HG03097 (cell line): ENCODE results near the gene COL16A1.
A peak's percentile ranks its signal among the peaks of the same experiment; 100 is the strongest.

Experiments
- ATAC-seq: cut with Tn5 transposase; IDR thresholded peaks from one replicate; pipeline ENCODE4 v1.9.1; 2021; ENCODE audit not compliant: unreplicated experiment, low FRiP score

The COL16A1 gene

DNA sequence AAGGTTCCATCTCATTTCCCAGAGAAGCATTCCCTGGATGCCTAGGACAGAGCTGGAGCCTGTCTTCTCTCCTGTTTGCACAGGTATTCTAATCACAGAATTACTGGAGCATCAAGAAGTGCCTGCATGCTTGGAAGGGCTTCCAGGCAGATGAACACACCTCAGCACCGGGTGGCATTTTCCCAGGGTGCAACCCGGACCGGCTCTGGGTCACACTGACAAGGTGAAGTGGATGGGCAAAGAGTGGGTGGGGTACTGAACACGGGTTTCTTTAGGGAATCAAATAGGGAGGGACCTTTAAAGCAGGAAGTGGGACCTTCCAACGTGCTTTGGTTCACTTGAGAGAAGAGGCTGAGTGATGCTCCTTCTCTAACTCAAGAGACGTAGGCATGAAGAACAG, 52.1 kb downstream of the COL16A1 start:
- ATAC-seq: no peak

DNA sequence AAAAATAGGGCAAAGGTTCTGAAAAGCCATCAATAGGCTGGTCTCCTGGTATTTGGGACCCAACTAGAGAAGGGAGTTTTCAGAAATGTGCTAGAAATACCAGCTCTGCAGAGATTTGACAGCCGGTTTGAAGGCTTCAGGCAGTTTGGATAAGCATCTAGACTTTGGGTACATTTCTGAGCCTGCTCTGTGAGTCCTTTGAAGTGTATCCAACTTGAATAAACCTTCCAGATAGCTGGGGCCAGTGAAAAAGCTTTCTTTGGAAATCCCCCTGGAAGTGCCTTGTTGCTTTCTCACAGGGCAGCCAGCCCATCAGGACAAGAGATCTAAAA, 52.8 kb downstream of the COL16A1 start:
- ATAC-seq: no peak

- ATAC-seq: no peak
Measured at GRCh38 chr1:31650161-31651088, 53.4 kb downstream of the COL16A1 start.

GRCh38 chr1:31648641-31649357, 55.0 kb downstream of the COL16A1 start:
- no peak for ATAC-seq

DNA sequence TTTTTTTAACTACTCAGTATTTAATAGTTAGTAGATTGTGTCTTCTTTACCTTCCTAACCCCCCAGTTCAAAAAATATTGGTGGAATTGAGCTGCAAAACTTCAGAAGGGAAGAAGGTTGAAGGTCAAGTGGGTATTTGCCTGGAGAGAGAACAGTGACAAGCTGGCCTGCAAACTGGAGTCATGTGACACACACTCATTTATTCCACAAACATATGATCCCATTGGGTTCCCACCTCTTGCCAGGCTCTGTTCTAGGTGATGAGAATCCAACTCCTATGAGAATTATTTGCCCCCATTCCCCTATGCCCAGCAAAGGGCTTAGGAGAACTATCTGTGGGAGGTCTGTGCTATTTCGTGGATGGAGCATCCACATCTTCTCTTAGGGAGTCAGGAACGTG, 55.6 kb downstream of the COL16A1 start:
- ATAC-seq: no peak

DNA sequence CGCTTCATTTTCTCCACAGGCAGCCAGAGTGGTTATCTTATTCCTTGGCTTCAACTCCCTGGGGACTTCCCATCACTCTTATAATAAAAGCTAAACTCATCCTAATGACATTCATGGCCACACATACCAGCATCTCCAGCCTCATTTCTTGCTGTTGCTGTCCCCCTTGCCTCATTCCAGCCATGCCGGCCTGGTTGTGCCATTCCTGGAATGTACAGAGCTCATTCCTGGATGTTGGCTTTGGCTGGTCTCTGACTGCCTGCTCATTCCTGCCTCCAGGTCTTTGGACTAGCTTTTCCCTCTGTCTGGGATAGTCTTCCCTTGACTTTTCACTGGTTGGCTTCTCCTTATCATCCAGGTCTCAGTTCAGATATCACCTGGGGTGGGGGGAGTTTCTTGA, 56.7 kb downstream of the COL16A1 start:
- no peak for ATAC-seq

DNA sequence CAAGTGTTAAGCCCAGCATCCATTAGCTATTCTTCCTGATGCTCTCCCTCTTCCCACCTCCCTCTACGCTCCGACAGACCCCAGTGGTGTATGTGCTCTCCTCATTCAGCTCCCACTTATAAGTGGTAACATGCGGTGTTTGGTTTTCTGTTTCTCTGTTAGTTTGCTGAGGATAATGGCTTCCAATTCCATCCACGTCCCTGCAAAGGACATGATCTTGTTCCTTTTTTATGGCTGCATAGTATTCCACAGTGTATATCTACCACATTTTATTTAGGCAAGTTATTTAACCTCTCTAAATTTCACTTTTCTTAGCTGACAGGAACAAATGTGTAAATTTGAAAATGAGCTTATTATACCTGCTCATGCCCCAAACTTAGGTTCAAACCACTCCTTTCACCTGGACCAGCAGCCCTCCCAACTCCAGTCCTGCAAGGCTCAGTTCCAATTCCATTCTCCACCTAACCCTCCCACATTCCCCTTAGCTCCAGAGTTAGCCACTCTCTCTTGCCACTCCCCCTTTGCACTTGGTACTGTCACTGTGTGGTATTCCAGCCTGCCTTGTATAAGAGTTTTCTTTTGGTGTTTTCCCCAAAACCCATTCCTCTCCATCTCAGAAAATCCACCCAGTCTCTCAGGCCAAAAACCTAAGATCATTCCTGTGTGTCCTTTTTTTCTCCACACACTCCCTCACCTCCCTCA, 57.4 kb downstream of the COL16A1 start:
- ATAC-seq: no peak

DNA sequence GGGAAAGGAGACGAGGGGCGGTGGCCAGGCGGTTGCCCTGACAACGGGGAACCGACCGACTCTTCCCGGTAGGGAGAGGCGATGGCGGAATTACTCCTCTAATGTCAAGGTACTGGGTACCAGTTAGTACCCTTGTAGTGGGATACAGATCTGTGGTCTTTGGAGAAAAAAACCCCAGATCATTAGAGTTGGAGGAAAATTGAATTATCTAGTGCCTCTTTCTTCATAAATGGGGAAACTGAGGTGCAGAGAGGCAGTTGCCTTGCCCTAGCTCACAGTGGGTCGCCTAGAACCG, 58.6 kb downstream of the COL16A1 start:
- ATAC-seq: no peak

DNA sequence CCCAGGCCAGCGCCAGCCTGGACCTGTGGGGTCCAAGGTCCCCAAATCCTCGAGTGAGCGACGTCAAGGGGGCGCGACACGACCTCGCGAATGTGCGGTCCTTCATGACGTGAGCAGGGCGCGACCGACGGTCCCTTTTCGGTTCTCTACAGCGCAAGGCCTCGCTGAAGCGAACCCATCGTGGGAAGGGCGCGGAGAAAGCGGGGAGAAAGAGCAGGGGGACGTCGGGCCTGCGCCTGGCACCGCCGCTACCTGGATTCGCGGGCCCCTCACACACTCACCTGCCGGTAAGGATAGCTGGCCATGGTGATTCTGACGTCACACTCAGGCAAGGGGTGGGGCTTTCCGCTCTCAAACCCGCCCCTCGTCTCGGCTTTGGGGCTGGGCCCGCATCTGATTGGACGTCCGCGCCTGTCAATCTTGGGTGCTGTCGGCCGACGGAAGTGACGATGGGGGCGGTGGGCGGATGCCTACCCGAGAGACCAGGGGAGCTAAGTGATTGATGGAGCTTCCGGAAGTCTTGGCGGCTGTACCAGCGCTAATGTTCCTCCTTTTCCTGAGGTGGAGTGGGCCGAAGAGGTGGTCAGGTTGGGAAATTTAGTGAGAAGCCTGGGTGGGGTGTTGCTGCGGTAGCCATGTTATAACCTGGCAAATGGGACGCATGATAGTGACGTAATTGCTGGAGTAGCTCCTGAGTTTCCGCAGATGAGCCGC, 59.1 kb downstream of the COL16A1 start, which contains the start of gene PEF1:
TSS of gene PEF1 (minus strand) at position 317 of the 714 bp plus-strand sequence. CDS start at position 305, 12 bp downstream.
- ATAC-seq: peak; percentile 88

GRCh38 chr1:31643976-31644559, 59.7 kb downstream of the COL16A1 start:
- ATAC-seq: no peak

GRCh38 chr1:31642897-31643296, 60.9 kb downstream of the COL16A1 start:
- ATAC-seq: no peak

GRCh38 chr1:31642366-31642765, 61.5 kb downstream of the COL16A1 start:
- ATAC-seq: no peak

- ATAC-seq: no peak
Measured at GRCh38 chr1:31640964-31641363, 62.9 kb downstream of the COL16A1 start.

- no peak for ATAC-seq
Measured at GRCh38 chr1:31640179-31640578, 63.6 kb downstream of the COL16A1 start.

DNA sequence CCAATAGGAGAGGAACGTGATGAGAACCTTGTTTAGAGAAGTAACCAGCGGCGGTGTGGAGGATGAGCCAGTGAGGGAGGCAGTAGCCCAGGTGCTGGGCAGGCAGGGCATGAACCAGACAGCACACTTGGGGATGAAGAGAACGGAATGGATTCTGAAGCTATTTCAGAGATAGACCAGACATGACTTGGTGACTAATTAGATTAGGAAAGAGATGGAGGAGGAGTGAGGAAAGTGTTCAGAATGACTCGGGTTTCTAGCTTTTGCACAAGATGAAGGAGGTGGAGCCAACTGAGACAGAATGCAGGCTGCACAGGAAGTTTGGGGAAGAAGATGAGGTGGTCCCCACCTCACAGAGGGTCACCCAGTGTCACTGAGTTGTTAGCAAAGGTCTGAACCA, 64.3 kb downstream of the COL16A1 start:
- no peak for ATAC-seq

DNA sequence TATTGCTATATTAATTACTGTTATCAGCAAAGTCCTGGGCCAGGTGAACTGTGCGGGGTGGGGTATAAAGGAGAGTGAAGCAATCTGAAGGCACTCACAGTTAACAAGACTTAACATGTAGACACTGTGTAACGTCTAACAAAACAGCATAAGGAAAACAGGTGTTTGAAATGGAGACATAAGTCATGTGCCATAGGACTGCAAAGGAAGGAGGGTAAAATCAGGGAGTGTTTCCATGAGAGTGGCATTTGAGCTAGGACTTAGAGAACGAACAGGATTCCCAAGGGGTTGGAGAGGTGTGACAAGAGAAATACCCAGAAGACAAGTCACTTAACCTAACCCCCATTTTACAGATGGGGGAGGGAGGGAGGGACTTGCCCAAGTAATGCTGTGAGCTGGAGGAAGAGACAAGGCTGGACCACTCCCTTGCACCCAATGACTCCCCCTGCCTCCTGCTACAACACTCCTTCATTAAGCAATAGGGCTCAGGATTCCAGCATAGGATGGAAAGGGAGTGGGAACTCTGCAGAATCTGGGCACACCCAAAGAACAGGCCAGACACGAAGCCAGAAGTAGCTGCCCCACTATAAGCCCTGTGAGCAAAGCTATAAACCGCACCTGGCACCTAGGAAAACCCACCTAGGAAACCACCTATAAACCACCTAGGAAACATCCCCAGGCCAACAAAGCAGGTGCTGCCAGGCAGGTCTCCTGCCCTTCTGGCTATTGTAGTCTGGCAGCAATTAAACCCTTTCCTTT, 65.7 kb downstream of the COL16A1 start:
- ATAC-seq: no peak

GRCh38 chr1:31633117-31633516, 70.7 kb downstream of the COL16A1 start:
- no peak for ATAC-seq

GRCh38 chr1:31632649-31633048, 71.2 kb downstream of the COL16A1 start:
- no peak for ATAC-seq

- no peak for ATAC-seq
Measured at GRCh38 chr1:31628931-31629556, 74.8 kb downstream of the COL16A1 start.
